RWPE1 (cell line): ENCODE results near the gene CHRM4.

Experiments
- CTCF ChIA-PET: fragments of 350-600 bp; sonication (Branson Sonifier 250); formaldehyde crosslinking; extraction: SDS; loops from one replicate; lab custom pipeline; 2021; lab: Yijun Ruan, JAX
- POLR2A ChIA-PET: fragments of 400-600 bp; formaldehyde crosslinking; extraction: SDS; loops from one replicate; lab custom pipeline; 2020; ENCODE audit warnings: antibody characterized with exemption; ENCODE audit not compliant: low non-redundant PET; lab: Yijun Ruan, JAX
- DNase-seq: peaks from one replicate; pipeline ENCODE4 v3.0.0; 2012; ENCODE audit warnings: low spot score
- H3K27ac ChIP-seq: fragments of 450-650 bp; 2 replicates; pipeline ENCODE4 v1.5.1; 2017
- CTCF ChIP-seq: fragments of 450-650 bp; conservative IDR thresholded peaks from 2 replicates; pipeline ENCODE4 v1.5.1; 2017; ENCODE audit warnings: low read depth, mild to moderate bottlenecking

Gene CHRM4

GRCh38 chr11:46408407-46408986 lies 16.9 kb upstream of the CHRM4 start:
- ChIA-PET CTCF (interaction anchor here (0.6 to 1.2 kb wide), 4 partner anchors 16 to 620 kb away, joined by 4 to 6 read pairs (median 5); no protein-coding TSS in a partner anchor), POLR2A (no interaction called here)
- no peak overlapping the region for H3K27ac ChIP-seq
- no peak for DNase-seq
- TF ChIP-seq CTCF, result no peak

- no peak for DNase-seq
- CTCF ChIA-PET, result interaction anchor here (1.2 kb wide), 1 partner anchor 15 kb away, joined by 6 read pairs; no protein-coding TSS in a partner anchor
- POLR2A ChIA-PET, result no interaction called here
- TF ChIP-seq CTCF, result no peak
- H3K27ac ChIP-seq, result no peak overlapping the region
These were observed 16.1 kb upstream of the CHRM4 start for GRCh38 chr11:46407635-46408034.

GRCh38 chr11:46404476-46405017 lies 13.0 kb upstream of the CHRM4 start:
- POLR2A ChIA-PET, result no interaction called here
- DNase-seq, result no peak
- CTCF ChIA-PET, result interaction anchor here (0.7 kb wide), 1 partner anchor 45 kb away, joined by 3 read pairs; no protein-coding TSS in a partner anchor
- no peak for TF ChIP-seq CTCF
- H3K27ac ChIP-seq, result peak overlapping the region; percentile 36

- TF ChIP-seq CTCF, result no peak
- DNase-seq, result no peak
- no peak overlapping the region for H3K27ac ChIP-seq
- POLR2A ChIA-PET, result no interaction called here
- CTCF ChIA-PET, result no interaction called here
These were observed 11.7 kb upstream of the CHRM4 start for GRCh38 chr11:46402957-46403902.

GRCh38 chr11:46397526-46397925 lies 6.0 kb upstream of the CHRM4 start:
- no peak overlapping the region for H3K27ac ChIP-seq
- DNase-seq, result no peak
- POLR2A ChIA-PET, result no interaction called here
- no peak for TF ChIP-seq CTCF
- CTCF ChIA-PET, result interaction anchor here (0.5 kb wide), 1 partner anchor 141 kb away, joined by 3 read pairs; no protein-coding TSS in a partner anchor

- ChIA-PET POLR2A (no interaction called here), CTCF (interaction anchor here (1.1 kb wide), 1 partner anchor 135 kb away, joined by 7 read pairs; no protein-coding TSS in a partner anchor)
- no peak for DNase-seq
- H3K27ac ChIP-seq, result no peak overlapping the region
- TF ChIP-seq CTCF, result no peak
These were observed 2.2 kb upstream of the CHRM4 start for GRCh38 chr11:46393759-46394158.
